ENCODE results near the gene SLC25A46. TPM values are rescaled to one million over a fixed set of nuclear protein-coding genes. Genes with fewer than 3 reads are reported as not detected.
A peak's percentile ranks its signal among the peaks of the same experiment; 100 is the strongest.

The SLC25A46 gene
- total RNA-seq, 2 donors from 2014 or later = 35.4 to 52.7 TPM

DNA sequence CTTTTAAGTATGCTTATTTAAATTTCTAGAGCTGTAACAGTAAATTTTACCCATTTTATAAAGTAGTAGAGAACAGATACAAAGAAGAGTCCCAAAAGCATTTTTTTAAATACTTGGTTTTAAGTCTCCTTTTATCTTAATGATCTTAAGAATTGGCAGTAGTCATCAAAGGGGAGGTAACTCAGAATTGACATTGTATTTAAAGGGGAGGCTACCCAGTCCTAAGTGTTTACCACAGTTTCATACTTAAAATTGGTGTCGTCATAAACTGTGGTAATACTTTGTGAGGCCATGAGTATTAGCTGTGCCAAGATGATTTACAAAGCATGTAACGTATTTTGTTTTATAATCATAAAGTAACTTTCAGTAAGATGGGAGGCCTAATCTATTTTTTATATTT, 14.8 kb downstream of the SLC25A46 start:
- peaks cover 31% of the 10 kb centered on the region for H3K36me3 ChIP-seq
- no peak overlapping the region for H3K4me3 ChIP-seq
- no peak for DNase-seq (ENCODE audit: low spot score)
- H3K27ac ChIP-seq = no peak overlapping the region
- H3K9me3 ChIP-seq = no peaks in the 10 kb centered on the region
- TF ChIP-seq, protein P1, sequence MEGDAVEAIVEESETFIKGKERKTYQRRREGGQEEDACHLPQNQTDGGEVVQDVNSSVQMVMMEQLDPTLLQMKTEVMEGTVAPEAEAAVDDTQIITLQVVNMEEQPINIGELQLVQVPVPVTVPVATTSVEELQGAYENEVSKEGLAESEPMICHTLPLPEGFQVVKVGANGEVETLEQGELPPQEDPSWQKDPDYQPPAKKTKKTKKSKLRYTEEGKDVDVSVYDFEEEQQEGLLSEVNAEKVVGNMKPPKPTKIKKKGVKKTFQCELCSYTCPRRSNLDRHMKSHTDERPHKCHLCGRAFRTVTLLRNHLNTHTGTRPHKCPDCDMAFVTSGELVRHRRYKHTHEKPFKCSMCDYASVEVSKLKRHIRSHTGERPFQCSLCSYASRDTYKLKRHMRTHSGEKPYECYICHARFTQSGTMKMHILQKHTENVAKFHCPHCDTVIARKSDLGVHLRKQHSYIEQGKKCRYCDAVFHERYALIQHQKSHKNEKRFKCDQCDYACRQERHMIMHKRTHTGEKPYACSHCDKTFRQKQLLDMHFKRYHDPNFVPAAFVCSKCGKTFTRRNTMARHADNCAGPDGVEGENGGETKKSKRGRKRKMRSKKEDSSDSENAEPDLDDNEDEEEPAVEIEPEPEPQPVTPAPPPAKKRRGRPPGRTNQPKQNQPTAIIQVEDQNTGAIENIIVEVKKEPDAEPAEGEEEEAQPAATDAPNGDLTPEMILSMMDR (IDR thresholded peaks at IDR 0.05) = no peak
- no peaks in the 10 kb centered on the region for H3K27me3 ChIP-seq
- no peaks in the 10 kb centered on the region for H3K4me1 ChIP-seq

DNA sequence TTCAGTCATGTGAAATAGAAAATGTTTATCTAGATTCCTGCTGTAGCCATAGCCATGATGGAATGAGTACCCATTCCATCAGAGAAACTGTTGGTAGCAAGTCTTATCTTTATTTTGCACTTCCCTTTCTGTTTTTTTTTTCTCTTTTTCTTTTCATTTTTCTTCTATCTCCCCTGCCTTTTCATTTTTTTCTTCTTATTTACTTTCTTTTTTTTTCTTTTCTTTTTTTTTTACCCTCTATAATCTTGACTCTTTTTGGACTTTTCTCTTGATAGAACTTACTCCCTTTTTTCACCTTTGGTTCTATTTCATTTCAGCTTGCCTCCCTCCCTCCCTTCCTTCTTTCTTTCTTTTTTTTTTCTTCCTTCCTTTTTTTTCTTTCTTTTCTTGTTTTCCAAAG, 15.4 kb downstream of the SLC25A46 start:
- Histone ChIP-seq H3K27me3 (no peaks in the 10 kb centered on the region), H3K4me3 (no peak overlapping the region), H3K27ac (no peak overlapping the region), H3K4me1 (no peaks in the 10 kb centered on the region), H3K9me3 (no peaks in the 10 kb centered on the region), H3K36me3 (peaks cover 31% of the 10 kb centered on the region)
- no peak for DNase-seq (ENCODE audit: low spot score)
- TF ChIP-seq, protein P1 (IDR thresholded peaks at IDR 0.05) = no peak

DNA sequence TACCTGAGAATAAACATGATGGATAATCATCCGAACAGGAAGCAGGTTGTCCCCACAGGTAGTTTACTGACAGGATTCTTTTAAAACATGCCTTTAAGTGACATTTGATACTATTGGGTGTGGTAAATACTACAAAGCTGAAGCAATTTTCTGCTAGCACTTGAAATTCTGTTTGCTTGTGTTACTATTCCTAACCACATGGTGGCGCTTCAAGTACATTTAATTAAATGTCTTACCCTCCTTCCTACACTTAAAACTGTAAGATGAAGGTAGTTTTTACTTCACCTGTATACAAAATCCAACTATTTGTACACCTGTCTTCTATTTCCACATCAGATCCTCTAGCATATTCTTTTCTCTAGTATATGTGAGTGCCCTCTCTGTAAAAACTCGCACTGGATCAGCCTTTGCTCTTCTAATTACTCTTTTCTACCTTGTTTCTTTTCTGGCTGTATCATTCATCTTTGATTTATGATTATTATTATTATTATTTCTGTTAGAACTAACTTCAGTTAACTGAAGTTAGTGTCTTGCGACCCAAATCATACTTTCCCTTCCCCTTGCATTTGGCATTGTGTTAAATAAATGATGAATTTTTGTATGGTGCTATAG, 18.4 kb downstream of the SLC25A46 start:
- no peak overlapping the region for H3K4me3 ChIP-seq
- peaks cover 41% of the 10 kb centered on the region for H3K36me3 ChIP-seq
- no peak overlapping the region for H3K27ac ChIP-seq
- no peak for DNase-seq (ENCODE audit: low spot score)
- H3K4me1 ChIP-seq = no peaks in the 10 kb centered on the region
- TF ChIP-seq, protein P1 (IDR thresholded peaks at IDR 0.05) = peak; percentile 60 to 77
- no peaks in the 10 kb centered on the region for H3K27me3 ChIP-seq
- H3K9me3 ChIP-seq = no peaks in the 10 kb centered on the region

DNA sequence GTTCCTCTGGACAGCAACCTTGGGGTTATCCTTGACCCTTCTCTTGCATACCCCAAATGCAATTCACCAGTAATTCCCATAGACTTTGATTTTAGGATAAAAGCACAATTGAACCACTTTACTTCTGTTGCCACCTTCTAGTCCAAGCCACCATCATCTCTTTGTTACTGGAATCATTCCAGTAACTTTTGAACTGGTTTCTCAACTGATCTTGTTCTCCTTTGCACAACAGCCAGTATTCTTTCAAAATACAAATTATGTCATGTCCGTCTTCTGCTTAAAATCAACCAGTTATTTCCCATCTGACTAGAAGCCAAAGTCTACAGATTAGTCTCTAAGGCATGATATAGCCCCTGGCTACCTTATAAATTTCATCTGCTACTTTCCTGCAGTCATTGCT, 21.4 kb downstream of the SLC25A46 start:
- Histone ChIP-seq H3K4me3 (no peak overlapping the region), H3K9me3 (no peaks in the 10 kb centered on the region), H3K36me3 (peaks cover 48% of the 10 kb centered on the region), H3K27me3 (no peaks in the 10 kb centered on the region), H3K27ac (no peak overlapping the region), H3K4me1 (no peaks in the 10 kb centered on the region)
- no peak for DNase-seq (ENCODE audit: low spot score)
- TF ChIP-seq, protein P1 (IDR thresholded peaks at IDR 0.05) = no peak

DNA sequence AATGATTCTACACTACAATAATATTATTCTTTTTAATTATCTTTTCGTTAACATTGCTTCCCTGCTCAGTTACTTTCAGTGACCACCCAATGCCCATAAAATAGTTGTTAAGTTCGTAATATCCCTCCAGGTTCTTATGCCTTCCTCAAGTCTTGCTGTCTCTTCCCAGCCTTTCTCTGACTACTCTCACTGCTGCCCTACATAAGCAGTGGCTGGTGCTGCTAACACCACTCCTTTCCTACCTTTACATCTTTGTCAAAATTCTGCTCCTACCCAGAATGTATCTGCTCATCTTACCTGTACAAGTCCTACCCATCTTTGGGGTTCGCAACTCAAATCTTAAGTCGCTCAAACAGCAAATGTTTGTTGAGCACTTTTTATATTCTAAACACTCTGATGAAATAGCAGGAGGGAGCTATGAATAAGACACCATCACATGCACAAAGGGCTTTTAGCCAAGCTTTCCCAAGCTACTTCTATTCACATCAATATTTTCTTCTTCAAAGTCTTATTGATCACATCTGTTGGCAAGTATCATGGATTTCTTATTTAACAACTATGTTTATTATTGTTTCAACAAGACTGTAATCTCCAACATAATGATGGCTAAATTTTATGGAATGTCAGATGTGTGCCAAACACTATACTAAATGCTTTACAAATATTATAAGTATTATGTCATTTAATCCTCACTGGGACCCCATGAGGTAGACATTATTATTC, 29.5 kb downstream of the SLC25A46 start:
- no peak overlapping the region for H3K4me3 ChIP-seq
- TF ChIP-seq, protein P1 (IDR thresholded peaks at IDR 0.05) = no peak
- no peaks in the 10 kb centered on the region for H3K36me3 ChIP-seq
- H3K27me3 ChIP-seq = no peaks in the 10 kb centered on the region
- H3K4me1 ChIP-seq = no peaks in the 10 kb centered on the region
- no peak overlapping the region for H3K27ac ChIP-seq
- H3K9me3 ChIP-seq = no peaks in the 10 kb centered on the region
- no peak for DNase-seq (ENCODE audit: low spot score)
